Peyer's patch (tissue), 4 donors: Measurements from ENCODE around the gene LAMB3.

Source experiments
- CTCF ChIP-seq, 6 experiments: fragments of 450-650 bp in 4 of 6; fragments of 200-600 bp in 2 of 6; sonication (generic) in 1 of 6; IDR thresholded peaks; one replicate each; pipeline ENCODE4 v1.5.1; 2017 to 2019; ENCODE audit warnings: antibody characterized with exemption in 6 of 6, mild to moderate bottlenecking in 3 of 6, moderate library complexity in 1 of 6
- POLR2A ChIP-seq, 2 donors: fragments of 450-650 bp; IDR thresholded peaks; one replicate each; pipeline ENCODE4 v1.5.1; 2017; ENCODE audit warnings: antibody characterized with exemption in 2 of 2, mild to moderate bottlenecking in 2 of 2, moderate library complexity in 2 of 2

GRCh38 chr1:209597499-209597898 is 54.7 kb downstream of the LAMB3 start:
- TF ChIP-seq CTCF (IDR thresholded peaks at IDR 0.05) (no peak), POLR2A (IDR thresholded peaks at IDR 0.05) (no peak)
